HCT116 (cell line): Measurements from ENCODE around the gene BOC. TPM values are rescaled to one million over a fixed set of nuclear protein-coding genes. Genes with fewer than 3 reads are reported as not detected.

Experiments used
- ATAC-seq: fragments of 200-7000 bp; cut with Tn5 transposase; 2 replicates; pipeline ENCODE4 v1.9.1; 2020; ENCODE audit warnings: mild to moderate bottlenecking, moderate library complexity
- BruUV-seq: library from RNA; stranded (reverse); fragments of 400-500 nt; replicated peaks from 2 replicates; lab custom pipeline; 2021; lab: Mats Ljungman, UMichigan
- CTCF ChIA-PET: fragments of 300-600 bp; sonication (Branson Sonifier 250); formaldehyde crosslinking; loops from one replicate; lab custom pipeline; 2021; ENCODE audit warnings: antibody characterized with exemption; lab: Charles Lee
- POLR2A ChIA-PET: fragments of 300-600, 350-600 bp; sonication (Branson Sonifier 250); formaldehyde crosslinking; loops from one replicate; lab custom pipeline; 2021; ENCODE audit warnings: antibody characterized with exemption; lab: Charles Lee
- RAD21 ChIA-PET, 2 experiments: fragments of 300-600 bp; sonication (Branson Sonifier 250); formaldehyde crosslinking; loops; one replicate each; lab custom pipeline; 2023; ENCODE audit warnings: low total read pairs in 2 of 2; ENCODE audit not compliant: uncharacterized antibody in 2 of 2, unreplicated experiment in 2 of 2, low non-redundant PET in 1 of 2; lab: Charles Lee
- DNase-seq: peaks from one replicate; pipeline ENCODE4 v3.0.0-alpha.2; 2010; ENCODE audit warnings: low read depth, low spot score
- H2AFZ ChIP-seq: fragments of 200-600 bp; shearing (Covaris generic), sonication (generic); 2 replicates; pipeline ENCODE4 v1.6.1; 2017; ENCODE audit warnings: low read depth, mixed run types, mixed read lengths, antibody characterized with exemption, low read length; ENCODE audit not compliant: poor library complexity, severe bottlenecking
- H3K27ac ChIP-seq: 2 replicates; pipeline ENCODE4 v1.5.1; 2012; ENCODE audit warnings: low read depth, low read length
- H3K27me3 ChIP-seq: fragments of 200-600 bp; sonication (generic); 2 replicates; pipeline ENCODE4 v1.6.1; 2016; ENCODE audit warnings: mixed run types, low read length, mixed read lengths; ENCODE audit not compliant: insufficient read depth
- H3K36me3 ChIP-seq, 2 experiments: fragments of 200-500 bp in 1 of 2; fragments of 200-600 bp in 1 of 2; sonication (Bioruptor generic) in 1 of 2; sonication (generic) in 1 of 2; 2 replicates each; pipeline versions ENCODE4 v1.5.1 to v1.6.1; 2014 to 2016; ENCODE audit warnings: low read length in 2 of 2, inconsistent platforms in 1 of 2, mixed read lengths in 1 of 2, mixed run types in 1 of 2; ENCODE audit not compliant: insufficient read depth in 2 of 2, control insufficient read depth in 1 of 2
- H3K4me1 ChIP-seq, 2 experiments: fragments of 200-600 bp in 1 of 2; sonication (generic) in 1 of 2; 2 replicates each; pipeline versions ENCODE4 v1.5.1 to v1.6.1; 2012 to 2017; ENCODE audit warnings: low read length in 2 of 2, inconsistent platforms in 1 of 2, mild to moderate bottlenecking in 1 of 2, mixed read lengths in 1 of 2, mixed run types in 1 of 2, moderate library complexity in 1 of 2; ENCODE audit not compliant: insufficient read depth in 2 of 2, control insufficient read depth in 1 of 2
- H3K4me2 ChIP-seq: fragments of 200-600 bp; sonication (generic); 2 replicates; pipeline ENCODE4 v1.6.1; 2017; ENCODE audit warnings: mixed run types, low read length, mixed read lengths
- H3K4me3 ChIP-seq, 2 experiments: fragments of 200-600 bp in 1 of 2; sonication (generic) in 1 of 2; replicated peaks in 1 of 2; 2 replicates each; pipeline ENCODE4 v1.5.1; 2011 to 2016; ENCODE audit warnings: low read length in 2 of 2, control low read depth in 1 of 2, low read depth in 1 of 2, mild to moderate bottlenecking in 1 of 2, mixed read lengths in 1 of 2, mixed run types in 1 of 2
- H3K79me2 ChIP-seq: fragments of 200-600 bp; sonication (generic); 2 replicates; pipeline ENCODE4 v1.6.1; 2017; ENCODE audit warnings: mild to moderate bottlenecking, mixed run types, low read length, moderate library complexity, mixed read lengths; ENCODE audit not compliant: insufficient read depth
- H3K9ac ChIP-seq: fragments of 200-600 bp; sonication (generic); 2 replicates; pipeline ENCODE4 v1.6.1; 2016; ENCODE audit warnings: low read length, mixed read lengths
- H3K9me2 ChIP-seq: fragments of 200-600 bp; sonication (generic), shearing (Covaris generic); 2 replicates; pipeline ENCODE4 v1.6.1; 2017; ENCODE audit warnings: mixed run types, mild to moderate bottlenecking, moderate library complexity; ENCODE audit not compliant: insufficient read depth
- H3K9me3 ChIP-seq, 2 experiments: fragments of 200-500 bp in 1 of 2; fragments of 200-600 bp in 1 of 2; sonication (Bioruptor generic) in 1 of 2; sonication (generic) in 1 of 2; 2 replicates each; pipeline ENCODE4 v1.6.1; 2014 to 2017; ENCODE audit warnings: low read length in 2 of 2, mixed read lengths in 2 of 2, inconsistent platforms in 1 of 2, low read depth in 1 of 2, mild to moderate bottlenecking in 1 of 2, mixed run types in 1 of 2, moderate library complexity in 1 of 2; ENCODE audit not compliant: control insufficient read depth in 1 of 2, insufficient read depth in 1 of 2
- H4K20me1 ChIP-seq: fragments of 200-600 bp; sonication (generic), shearing (Covaris generic); 2 replicates; pipeline ENCODE4 v1.6.1; 2017; ENCODE audit warnings: mixed run types, mild to moderate bottlenecking, moderate library complexity; ENCODE audit not compliant: insufficient read depth
- JUND ChIP-seq: IDR thresholded peaks from 2 replicates; pipeline ENCODE4 v1.6.1; 2012
- POLR2A ChIP-seq: IDR thresholded peaks from 2 replicates; pipeline ENCODE4 v1.7.0; 2011; ENCODE audit warnings: borderline replicate concordance; ENCODE audit not compliant: insufficient read depth, insufficient read length; ENCODE audit errors: extremely low read depth
- RAD21 ChIP-seq: IDR thresholded peaks from 2 replicates; pipeline ENCODE4 v1.6.1; 2012; ENCODE audit warnings: low read depth, mild to moderate bottlenecking
- SP1 ChIP-seq: IDR thresholded peaks from 2 replicates; pipeline ENCODE4 v1.6.1; 2012; ENCODE audit warnings: low read depth
- YY1 ChIP-seq: IDR thresholded peaks from 2 replicates; pipeline ENCODE4 v1.6.1; 2011; ENCODE audit warnings: low read length, low read depth, moderate library complexity, mild to moderate bottlenecking; ENCODE audit not compliant: insufficient replicate concordance; ENCODE audit errors: extremely low read depth
- intact Hi-C: fragments of 100-400 bp; cut with micrococcal nuclease; formaldehyde crosslinking; loops from 2 replicates; pipeline ENCODE4 v1.10.0; 2022
- total RNA-seq: library from RNA; stranded (reverse); gene quantifications from one replicate; pipeline ENCODE4 v1.2.1, GENCODE V29; 2021; ENCODE audit not compliant: unreplicated experiment
- TF ChIP-seq, protein P1 (sequence below), 3 experiments: fragments of 200-600 bp in 1 of 3; sonication (generic) in 1 of 3; IDR thresholded peaks in 2 of 3; conservative IDR thresholded peaks in 1 of 3; 2 replicates each; pipeline ENCODE4 v1.5.1; 2012 to 2017; ENCODE audit warnings: low read depth in 2 of 3, low read length in 2 of 3, antibody characterized with exemption in 1 of 3, borderline replicate concordance in 1 of 3, control low read depth in 1 of 3, mild to moderate bottlenecking in 1 of 3, mixed read lengths in 1 of 3, mixed run types in 1 of 3, moderate library complexity in 1 of 3; ENCODE audit not compliant: insufficient read depth in 1 of 3
- TF ChIP-seq, protein P2 (sequence below): IDR thresholded peaks from 2 replicates; pipeline ENCODE4 v1.6.1; 2011; ENCODE audit warnings: mild to moderate bottlenecking, low read length, moderate library complexity; ENCODE audit not compliant: insufficient replicate concordance; ENCODE audit errors: extremely low read depth
- TF ChIP-seq, protein P3 (sequence below): IDR thresholded peaks from 2 replicates; pipeline ENCODE4 v1.6.1; 2012

The BOC gene
- total RNA-seq, 1 experiment from 2014 or later, result 3.3 TPM

DNA sequence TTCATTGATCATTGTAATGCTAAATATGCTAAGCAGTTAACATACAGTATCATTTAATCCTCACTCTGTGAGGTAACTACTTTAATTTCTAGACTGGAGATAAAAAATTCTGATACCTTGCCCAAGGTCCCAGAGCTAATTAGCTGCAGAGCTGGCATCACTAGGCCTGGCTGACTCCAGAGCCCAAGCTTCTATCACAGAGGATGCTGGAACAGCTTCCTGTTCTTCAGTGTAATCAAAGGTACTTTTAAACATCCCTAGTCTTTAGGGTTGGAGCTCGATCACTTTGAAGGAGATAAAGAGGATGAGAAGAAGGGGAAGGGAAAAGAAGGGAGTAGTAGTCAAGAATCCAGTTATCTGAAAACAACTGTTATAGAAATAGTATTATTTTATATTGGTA lies 37.1 kb upstream of the BOC start:
- RAD21 ChIA-PET, result no interaction called here
- H3K27me3 ChIP-seq, result no peaks in the 10 kb centered on the region
- no TSS peak for BruUV-seq

More for the DNA sequence above, 37.1 kb upstream of the BOC start:
- DNase-seq (no peak), ATAC-seq (no peak)
- Histone ChIP-seq H3K79me2 (no peaks in the 10 kb centered on the region), H3K36me3 (no peaks in the 10 kb centered on the region), H3K9ac (no peak overlapping the region), H3K9me3 (no peaks in the 10 kb centered on the region), H3K4me3 (no peak overlapping the region), H3K9me2 (no peaks in the 10 kb centered on the region), H2AFZ (no peak overlapping the region), H3K4me1 (no peaks in the 10 kb centered on the region), H4K20me1 (no peaks in the 10 kb centered on the region), H3K27ac (no peak overlapping the region), H3K4me2 (no peak overlapping the region)
- intact Hi-C loops, result no loop called here
- POLR2A ChIA-PET, result no interaction called here
- CTCF ChIA-PET, result no interaction called here
- TF ChIP-seq YY1 (no peak), POLR2A (no peak), SP1 (no peak), RAD21 (no peak), JUND (no peak)
- TF ChIP-seq, protein P1, sequence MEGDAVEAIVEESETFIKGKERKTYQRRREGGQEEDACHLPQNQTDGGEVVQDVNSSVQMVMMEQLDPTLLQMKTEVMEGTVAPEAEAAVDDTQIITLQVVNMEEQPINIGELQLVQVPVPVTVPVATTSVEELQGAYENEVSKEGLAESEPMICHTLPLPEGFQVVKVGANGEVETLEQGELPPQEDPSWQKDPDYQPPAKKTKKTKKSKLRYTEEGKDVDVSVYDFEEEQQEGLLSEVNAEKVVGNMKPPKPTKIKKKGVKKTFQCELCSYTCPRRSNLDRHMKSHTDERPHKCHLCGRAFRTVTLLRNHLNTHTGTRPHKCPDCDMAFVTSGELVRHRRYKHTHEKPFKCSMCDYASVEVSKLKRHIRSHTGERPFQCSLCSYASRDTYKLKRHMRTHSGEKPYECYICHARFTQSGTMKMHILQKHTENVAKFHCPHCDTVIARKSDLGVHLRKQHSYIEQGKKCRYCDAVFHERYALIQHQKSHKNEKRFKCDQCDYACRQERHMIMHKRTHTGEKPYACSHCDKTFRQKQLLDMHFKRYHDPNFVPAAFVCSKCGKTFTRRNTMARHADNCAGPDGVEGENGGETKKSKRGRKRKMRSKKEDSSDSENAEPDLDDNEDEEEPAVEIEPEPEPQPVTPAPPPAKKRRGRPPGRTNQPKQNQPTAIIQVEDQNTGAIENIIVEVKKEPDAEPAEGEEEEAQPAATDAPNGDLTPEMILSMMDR (IDR thresholded peaks at IDR 0.05 in 2 of 3, conservative IDR thresholded peaks at IDR 0.05 in 1 of 3; ENCODE audit: borderline replicate concordance in 1 of 3, insufficient read depth in 1 of 3, low read depth in 2 of 3, low read length in 2 of 3), result no peak
- TF ChIP-seq, protein P2, sequence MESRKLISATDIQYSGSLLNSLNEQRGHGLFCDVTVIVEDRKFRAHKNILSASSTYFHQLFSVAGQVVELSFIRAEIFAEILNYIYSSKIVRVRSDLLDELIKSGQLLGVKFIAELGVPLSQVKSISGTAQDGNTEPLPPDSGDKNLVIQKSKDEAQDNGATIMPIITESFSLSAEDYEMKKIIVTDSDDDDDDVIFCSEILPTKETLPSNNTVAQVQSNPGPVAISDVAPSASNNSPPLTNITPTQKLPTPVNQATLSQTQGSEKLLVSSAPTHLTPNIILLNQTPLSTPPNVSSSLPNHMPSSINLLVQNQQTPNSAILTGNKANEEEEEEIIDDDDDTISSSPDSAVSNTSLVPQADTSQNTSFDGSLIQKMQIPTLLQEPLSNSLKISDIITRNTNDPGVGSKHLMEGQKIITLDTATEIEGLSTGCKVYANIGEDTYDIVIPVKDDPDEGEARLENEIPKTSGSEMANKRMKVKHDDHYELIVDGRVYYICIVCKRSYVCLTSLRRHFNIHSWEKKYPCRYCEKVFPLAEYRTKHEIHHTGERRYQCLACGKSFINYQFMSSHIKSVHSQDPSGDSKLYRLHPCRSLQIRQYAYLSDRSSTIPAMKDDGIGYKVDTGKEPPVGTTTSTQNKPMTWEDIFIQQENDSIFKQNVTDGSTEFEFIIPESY, result no peak
- TF ChIP-seq, protein P3, sequence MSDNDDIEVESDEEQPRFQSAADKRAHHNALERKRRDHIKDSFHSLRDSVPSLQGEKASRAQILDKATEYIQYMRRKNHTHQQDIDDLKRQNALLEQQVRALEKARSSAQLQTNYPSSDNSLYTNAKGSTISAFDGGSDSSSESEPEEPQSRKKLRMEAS, result no peak
